Fibroblast of villous mesenchyme (primary cell): ENCODE measurements around the gene UBE3D. TPM values are rescaled to one million over a fixed set of nuclear protein-coding genes. Genes with fewer than 3 reads are reported as not detected.
"Not testable (repeated sequence)": the region's sequence is repeated elsewhere in the genome, so short reads cannot be mapped to it uniquely, and the experiment has no call there.

Source experiments
- DNase-seq: peaks from one replicate; pipeline ENCODE4 v3.0.0-alpha.2; 2010; ENCODE audit warnings: low read depth
- H3K4me3 ChIP-seq: 2 replicates; pipeline ENCODE4 v1.5.1; 2011; ENCODE audit warnings: low read depth, mild to moderate bottlenecking, low read length
- CTCF ChIP-seq: IDR thresholded peaks from 2 replicates; pipeline ENCODE4 v1.5.1; 2012; ENCODE audit warnings: low read depth, mild to moderate bottlenecking, low read length; ENCODE audit not compliant: insufficient read depth
- small RNA-seq: library from RNA; depleted of rRNA; stranded (forward); fragments of <200 nt; gene quantifications from one replicate; pipeline ENCODE3, GENCODE V24; 2012
- total RNA-seq: library from RNA; depleted of rRNA; stranded (reverse); fragments of >200 nt; gene quantifications from 2 replicates; pipeline ENCODE4 v1.2.3, GENCODE V29; 2012

Gene UBE3D
- total RNA-seq, 1 donor, result 9.5 TPM

GRCh38 chr6:82861121-82861520 lies 204.5 kb downstream of the UBE3D start:
- DNase-seq, result no peak
- no peak for TF ChIP-seq CTCF
- no peak overlapping the region for H3K4me3 ChIP-seq

- H3K4me3 ChIP-seq, DNase-seq: not testable (repeated sequence)
Observed at GRCh38 chr6:82856077-82856476, 209.6 kb downstream of the UBE3D start.

GRCh38 chr6:82852904-82853303 lies 212.7 kb downstream of the UBE3D start:
- DNase-seq, H3K4me3 ChIP-seq: not testable (repeated sequence)

- no peak for DNase-seq
- no peak for TF ChIP-seq CTCF
- no peak overlapping the region for H3K4me3 ChIP-seq
Observed at GRCh38 chr6:82843291-82843885, 222.3 kb downstream of the UBE3D start.

GRCh38 chr6:82842721-82843120 lies 222.9 kb downstream of the UBE3D start:
- peak; percentile 34 for DNase-seq
- TF ChIP-seq CTCF, result no peak
- H3K4me3 ChIP-seq, result no peak overlapping the region

Small RNAs within 50 kb of the gene (small RNA-seq; reads per million reads assigned to genes)
- not detected for gene LAP3P1

Other genes starting within 250 kb of the UBE3D start
- 25.8 and 44.0 TPM in 2 replicates for gene DOP1A, start 1.8 kb upstream of the UBE3D start, total RNA-seq
- gene PGM3, start 127.4 kb upstream of the UBE3D start, total RNA-seq, result 102 and 133 TPM in 2 replicates
- 4.2 and 4.3 TPM in 2 replicates for gene RWDD2A, start 127.5 kb upstream of the UBE3D start, total RNA-seq